Body of pancreas (tissue), 4 donors: Measurements from ENCODE around the gene FOXS1.

ENCODE experiments used
- POLR2A ChIP-seq, 3 donors: fragments of 450-650 bp; IDR thresholded peaks; one replicate each; pipeline ENCODE4 v1.6.1; 2016; ENCODE audit warnings: antibody characterized with exemption in 3 of 3, mild to moderate bottlenecking in 2 of 3
- TF ChIP-seq, protein P1 (sequence below), 7 experiments: fragments of 450-650 bp in 4 of 7; fragments of 200-600 bp in 3 of 7; sonication (generic) in 3 of 7; IDR thresholded peaks; one replicate each; pipeline ENCODE4 v1.5.1; 2016 to 2019; ENCODE audit warnings: antibody characterized with exemption in 7 of 7

- TF ChIP-seq, protein P1, sequence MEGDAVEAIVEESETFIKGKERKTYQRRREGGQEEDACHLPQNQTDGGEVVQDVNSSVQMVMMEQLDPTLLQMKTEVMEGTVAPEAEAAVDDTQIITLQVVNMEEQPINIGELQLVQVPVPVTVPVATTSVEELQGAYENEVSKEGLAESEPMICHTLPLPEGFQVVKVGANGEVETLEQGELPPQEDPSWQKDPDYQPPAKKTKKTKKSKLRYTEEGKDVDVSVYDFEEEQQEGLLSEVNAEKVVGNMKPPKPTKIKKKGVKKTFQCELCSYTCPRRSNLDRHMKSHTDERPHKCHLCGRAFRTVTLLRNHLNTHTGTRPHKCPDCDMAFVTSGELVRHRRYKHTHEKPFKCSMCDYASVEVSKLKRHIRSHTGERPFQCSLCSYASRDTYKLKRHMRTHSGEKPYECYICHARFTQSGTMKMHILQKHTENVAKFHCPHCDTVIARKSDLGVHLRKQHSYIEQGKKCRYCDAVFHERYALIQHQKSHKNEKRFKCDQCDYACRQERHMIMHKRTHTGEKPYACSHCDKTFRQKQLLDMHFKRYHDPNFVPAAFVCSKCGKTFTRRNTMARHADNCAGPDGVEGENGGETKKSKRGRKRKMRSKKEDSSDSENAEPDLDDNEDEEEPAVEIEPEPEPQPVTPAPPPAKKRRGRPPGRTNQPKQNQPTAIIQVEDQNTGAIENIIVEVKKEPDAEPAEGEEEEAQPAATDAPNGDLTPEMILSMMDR (IDR thresholded peaks at IDR 0.05), result no peak
- TF ChIP-seq POLR2A (IDR thresholded peaks at IDR 0.05), result no peak
Measured at GRCh38 chr20:31851240-31851955, 6.0 kb upstream of the FOXS1 start.
